Keratinocyte (primary cell): ENCODE results near the gene SULT4A1. TPM values are rescaled to one million over a fixed set of nuclear protein-coding genes. Genes with fewer than 3 reads are reported as not detected.

ENCODE experiments used
- DNase-seq: peaks from one replicate; pipeline ENCODE4 v3.0.0-alpha.2; 2011; ENCODE audit warnings: low read depth, missing footprints, low spot score
- FAIRE-seq: peaks from 2 replicates; lab custom pipeline; 2011; peaks lifted over from hg19 to GRCh38; lab: Jason Lieb, UNC
- H2AFZ ChIP-seq: 2 replicates; pipeline ENCODE4 v1.6.0; 2012; ENCODE audit warnings: low read length, control low read depth, inconsistent platforms; ENCODE audit not compliant: control insufficient read depth
- H3K27ac ChIP-seq: 2 replicates; pipeline ENCODE4 v1.5.1; 2011; ENCODE audit warnings: low read length; ENCODE audit not compliant: control insufficient read depth, insufficient read depth
- H3K27me3 ChIP-seq: 3 replicates; pipeline ENCODE4 v1.6.0; 2011; ENCODE audit warnings: low read length; ENCODE audit not compliant: control insufficient read depth, insufficient read depth; ENCODE audit errors: extremely low read depth
- H3K36me3 ChIP-seq, 2 experiments: 2 replicates in 1 of 2; 3 replicates in 1 of 2; pipeline ENCODE4 v1.5.1; 2011; ENCODE audit warnings: low read length in 2 of 2, mild to moderate bottlenecking in 1 of 2; ENCODE audit not compliant: control insufficient read depth in 2 of 2, insufficient read depth in 2 of 2; ENCODE audit errors: extremely low read depth in 1 of 2
- H3K4me1 ChIP-seq: 3 replicates; pipeline ENCODE4 v1.5.1; 2011; ENCODE audit warnings: low read length; ENCODE audit not compliant: control insufficient read depth, insufficient read depth; ENCODE audit errors: extremely low read depth
- H3K4me2 ChIP-seq: 3 replicates; pipeline ENCODE4 v1.6.0; 2011; ENCODE audit warnings: low read depth, low read length; ENCODE audit not compliant: control insufficient read depth, insufficient read depth; ENCODE audit errors: extremely low read depth
- H3K4me3 ChIP-seq, 3 experiments: fragments of 200-600 bp in 1 of 3; sonication (generic) in 1 of 3; 2 replicates in 2 of 3; 3 replicates in 1 of 3; pipeline ENCODE4 v1.5.1; 2011 to 2016; ENCODE audit warnings: low read length in 3 of 3, mild to moderate bottlenecking in 3 of 3, control low read depth in 2 of 3, inconsistent platforms in 1 of 3, low read depth in 1 of 3, mixed read lengths in 1 of 3, mixed run types in 1 of 3, moderate library complexity in 1 of 3; ENCODE audit not compliant: control insufficient read depth in 2 of 3, insufficient read depth in 2 of 3; ENCODE audit errors: extremely low read depth in 1 of 3
- H3K79me2 ChIP-seq: 2 replicates; pipeline ENCODE4 v1.6.0; 2012; ENCODE audit warnings: low read length; ENCODE audit not compliant: control insufficient read depth, insufficient read depth
- H3K9ac ChIP-seq: 3 replicates; pipeline ENCODE4 v1.6.0; 2011; ENCODE audit warnings: low read length; ENCODE audit not compliant: control insufficient read depth, insufficient read depth; ENCODE audit errors: extremely low read depth
- H3K9me1 ChIP-seq: 3 replicates; pipeline ENCODE4 v1.6.0; 2011; ENCODE audit warnings: low read length; ENCODE audit not compliant: control insufficient read depth, insufficient read depth; ENCODE audit errors: extremely low read depth
- H3K9me3 ChIP-seq: 2 replicates; pipeline ENCODE4 v1.5.1; 2012; ENCODE audit warnings: low read depth, low read length; ENCODE audit not compliant: control insufficient read depth
- H4K20me1 ChIP-seq: 3 replicates; pipeline ENCODE4 v1.6.0; 2011; ENCODE audit warnings: low read length; ENCODE audit not compliant: control insufficient read depth, insufficient read depth; ENCODE audit errors: extremely low read depth
- EZH2 ChIP-seq: IDR thresholded peaks from one replicate; pipeline ENCODE4 v1.6.1; 2012; ENCODE audit warnings: inconsistent platforms, mild to moderate bottlenecking, low read length, moderate library complexity
- dilution Hi-C: fragments of 300-500 bp; cut with MboI; formaldehyde crosslinking; loops from one replicate; pipeline ENCODE4 v1.7.0; 2020; ENCODE audit warnings: low sequenced_read_pairs; ENCODE audit not compliant: extremely low pct_ligation_motif_present
- polyA plus RNA-seq, 5 experiments: library from polyadenylated mRNA; depleted of rRNA in 3 of 5; stranded (reverse) in 3 of 5; stranded (forward) in 1 of 5; unstranded in 1 of 5; fragments of >200 nt; gene quantifications; 1 replicate in 1 of 5; 2 replicates in 3 of 5; 3 replicates in 1 of 5; pipeline versions ENCODE4 v1.2.1 to v1.2.3, GENCODE V29; 2011 to 2012; ENCODE audit warnings: missing spikeins in 2 of 5, low read depth in 1 of 5, low replicate concordance in 1 of 5
- TF ChIP-seq, protein P1 (sequence below), 3 experiments: IDR thresholded peaks in 1 of 3; conservative IDR thresholded peaks in 1 of 3; optimal IDR thresholded peaks in 1 of 3; 2 replicates in 2 of 3; 3 replicates in 1 of 3; pipeline versions ENCODE3 to v1.5.1; 2011; ENCODE audit warnings: low read length in 3 of 3, mild to moderate bottlenecking in 3 of 3, moderate library complexity in 2 of 3, control low read depth in 1 of 3, inconsistent platforms in 1 of 3; ENCODE audit not compliant: insufficient read depth in 2 of 3; ENCODE audit errors: extremely low read depth in 1 of 3

The SULT4A1 gene
- polyA plus RNA-seq, 1 donor (not counting 4 experiments of a cell fraction or from before 2014, with no cell fraction given), result 0.26 TPM

DNA sequence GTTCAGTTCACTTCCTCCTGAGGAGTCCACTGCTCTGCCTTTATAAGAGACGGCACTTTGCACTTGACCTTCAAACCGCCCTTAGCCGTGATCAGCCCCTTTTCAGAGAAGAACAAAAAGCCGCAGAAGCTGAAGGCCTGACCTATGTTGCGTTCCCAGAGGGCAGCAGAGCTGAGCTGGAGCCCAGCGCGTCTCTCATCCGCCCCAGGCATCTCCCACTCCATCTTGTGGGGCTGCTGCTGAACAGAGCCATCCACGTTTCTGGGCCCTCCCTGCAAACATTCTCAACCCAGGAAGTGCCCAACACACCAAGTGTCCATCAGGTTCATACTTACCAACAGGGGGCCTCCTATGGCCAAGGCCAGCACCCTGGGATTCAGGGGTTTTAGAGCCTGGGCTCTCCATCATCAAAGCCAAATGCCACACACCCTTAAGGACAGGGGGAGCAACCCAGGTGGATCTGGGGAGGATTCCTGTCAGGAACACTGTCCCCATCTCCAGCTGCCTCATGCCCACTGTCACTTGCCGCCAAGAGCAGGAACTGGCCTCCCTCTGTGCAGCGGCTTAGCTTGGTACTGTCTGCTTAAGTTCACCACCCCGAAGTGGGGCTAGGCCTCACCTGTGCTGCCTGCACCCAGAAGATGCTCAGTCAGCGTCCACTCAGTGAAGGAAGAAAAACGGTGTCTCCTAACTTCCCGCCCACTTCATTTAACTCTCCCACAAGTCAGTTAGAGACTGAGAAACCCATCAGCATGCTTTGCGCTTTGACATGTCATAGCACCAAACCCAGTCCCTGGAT is 34.2 kb downstream of the SULT4A1 start:
- FAIRE-seq (no peak), DNase-seq (no peak)
- H3K4me3 ChIP-seq, result no peak overlapping the region
- H3K27me3 ChIP-seq, result peaks cover 13% of the 10 kb centered on the region
- no peak overlapping the region for H3K4me2 ChIP-seq
- dilution Hi-C loops, result no loop called here
- no peak overlapping the region for H3K9ac ChIP-seq
- H3K9me1 ChIP-seq, result no peaks in the 10 kb centered on the region
- H3K36me3 ChIP-seq, result no peaks in the 10 kb centered on the region
- H3K79me2 ChIP-seq, result no peaks in the 10 kb centered on the region
- no peak overlapping the region for H3K27ac ChIP-seq
- peaks cover 11% of the 10 kb centered on the region for H3K4me1 ChIP-seq
- H3K9me3 ChIP-seq, result no peaks in the 10 kb centered on the region
- no peaks in the 10 kb centered on the region for H4K20me1 ChIP-seq
- H2AFZ ChIP-seq, result no peak overlapping the region
- no peak for TF ChIP-seq EZH2
- TF ChIP-seq, protein P1, sequence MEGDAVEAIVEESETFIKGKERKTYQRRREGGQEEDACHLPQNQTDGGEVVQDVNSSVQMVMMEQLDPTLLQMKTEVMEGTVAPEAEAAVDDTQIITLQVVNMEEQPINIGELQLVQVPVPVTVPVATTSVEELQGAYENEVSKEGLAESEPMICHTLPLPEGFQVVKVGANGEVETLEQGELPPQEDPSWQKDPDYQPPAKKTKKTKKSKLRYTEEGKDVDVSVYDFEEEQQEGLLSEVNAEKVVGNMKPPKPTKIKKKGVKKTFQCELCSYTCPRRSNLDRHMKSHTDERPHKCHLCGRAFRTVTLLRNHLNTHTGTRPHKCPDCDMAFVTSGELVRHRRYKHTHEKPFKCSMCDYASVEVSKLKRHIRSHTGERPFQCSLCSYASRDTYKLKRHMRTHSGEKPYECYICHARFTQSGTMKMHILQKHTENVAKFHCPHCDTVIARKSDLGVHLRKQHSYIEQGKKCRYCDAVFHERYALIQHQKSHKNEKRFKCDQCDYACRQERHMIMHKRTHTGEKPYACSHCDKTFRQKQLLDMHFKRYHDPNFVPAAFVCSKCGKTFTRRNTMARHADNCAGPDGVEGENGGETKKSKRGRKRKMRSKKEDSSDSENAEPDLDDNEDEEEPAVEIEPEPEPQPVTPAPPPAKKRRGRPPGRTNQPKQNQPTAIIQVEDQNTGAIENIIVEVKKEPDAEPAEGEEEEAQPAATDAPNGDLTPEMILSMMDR (optimal IDR thresholded peaks at IDR 0.05 in 1 of 3, IDR thresholded peaks at IDR 0.05 in 1 of 3, conservative IDR thresholded peaks at IDR 0.05 in 1 of 3; ENCODE audit: extremely low read depth in 1 of 3, insufficient read depth in 2 of 3, low read length in 3 of 3), result no peak

DNA sequence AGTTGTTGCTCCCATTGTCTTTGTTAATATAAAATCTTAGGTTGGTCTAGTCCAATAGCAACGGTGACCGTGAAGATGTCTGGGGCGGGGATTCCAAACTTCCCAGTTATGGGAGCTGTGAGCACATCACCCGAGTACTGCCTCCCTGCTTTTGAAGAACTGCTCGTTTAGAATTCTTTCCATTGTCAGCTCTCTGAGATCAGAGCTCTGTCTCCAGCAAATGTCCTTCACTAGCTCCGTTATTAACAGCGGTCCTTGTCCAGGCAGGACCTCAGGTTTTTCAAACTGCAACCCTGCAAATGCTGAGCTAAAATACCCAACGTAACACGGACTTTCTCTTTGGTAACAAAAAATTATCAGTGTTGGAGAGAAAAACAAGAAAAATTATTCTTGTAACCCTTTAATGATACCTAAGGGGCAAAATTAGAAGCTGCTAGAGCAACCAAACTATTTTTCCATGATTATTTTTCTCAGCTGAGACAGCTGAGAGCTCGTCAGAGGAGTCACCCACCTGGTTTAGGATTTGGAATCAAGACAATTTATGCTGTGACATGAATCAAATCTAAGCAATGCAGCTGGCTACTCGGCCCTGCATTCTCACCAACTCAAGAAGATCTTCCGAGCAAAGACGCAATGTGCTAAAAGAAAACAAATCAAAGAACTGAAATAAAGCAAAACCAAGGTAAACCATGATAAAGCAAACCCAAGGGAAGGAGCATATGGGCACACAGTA is 35.1 kb downstream of the SULT4A1 start:
- peak overlapping the region; percentile 29 for H3K4me2 ChIP-seq
- peaks cover 11% of the 10 kb centered on the region for H3K4me1 ChIP-seq
- H3K27me3 ChIP-seq, result peaks cover 13% of the 10 kb centered on the region
- no peak overlapping the region for H2AFZ ChIP-seq
- H3K9ac ChIP-seq, result no peak overlapping the region
- TF ChIP-seq EZH2, result no peak
- TF ChIP-seq, protein P1 (optimal IDR thresholded peaks at IDR 0.05 in 1 of 3, IDR thresholded peaks at IDR 0.05 in 1 of 3, conservative IDR thresholded peaks at IDR 0.05 in 1 of 3; ENCODE audit: extremely low read depth in 1 of 3, insufficient read depth in 2 of 3, low read length in 3 of 3), result no peak
- H3K27ac ChIP-seq, result no peak overlapping the region
- no peaks in the 10 kb centered on the region for H4K20me1 ChIP-seq
- H3K9me3 ChIP-seq, result no peaks in the 10 kb centered on the region
- dilution Hi-C loops, result no loop called here
- no peaks in the 10 kb centered on the region for H3K79me2 ChIP-seq
- peak overlapping the region in 1 of 3 experiments; percentile 11 for H3K4me3 ChIP-seq
- no peak for FAIRE-seq
- H3K36me3 ChIP-seq, result no peaks in the 10 kb centered on the region
- no peak for DNase-seq
- no peaks in the 10 kb centered on the region for H3K9me1 ChIP-seq
